ENCODE data around the gene COL4A5.

COL4A5 gene

DNA sequence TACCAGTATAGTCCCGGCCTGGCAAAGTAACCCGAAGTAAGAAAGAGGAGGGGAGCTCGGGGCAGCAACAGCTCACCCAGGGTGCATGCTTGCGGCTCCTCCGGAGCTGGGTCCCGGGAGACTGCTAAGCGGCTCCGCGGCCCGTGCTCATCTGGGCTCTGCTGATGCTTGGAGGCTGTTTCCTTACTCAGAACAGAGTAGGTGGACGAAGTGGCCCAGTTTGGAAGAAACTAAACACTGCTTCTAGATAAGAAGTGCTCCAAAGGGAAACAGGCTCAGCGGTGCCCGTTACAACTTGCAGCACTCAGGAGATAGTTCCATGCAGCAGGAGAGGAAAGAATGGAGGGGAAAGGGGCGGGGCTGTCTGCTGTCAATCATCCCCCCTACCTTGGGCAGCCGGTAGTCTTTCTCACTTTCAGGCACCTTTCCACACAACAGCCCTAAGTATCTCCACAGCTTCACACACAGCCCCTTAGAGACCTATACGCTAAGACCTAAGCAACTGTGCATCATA, 1.5 kb upstream of the COL4A5 start, which contains the start of gene COL4A6:
Gene COL4A6, minus strand, starts transcription at position 313 of the 514 bp plus-strand sequence. Its CDS starts 226 bp downstream, at position 87.
- Histone ChIP-seq H3K27me3 (ENCODE audit: insufficient read depth, low read length) (no peaks in the 10 kb centered on the region), H2AFZ (ENCODE audit: low read length) (no peak within 1 kb of the TSS), H3F3A (ENCODE audit: insufficient read depth, low read length) (no peaks in the 10 kb centered on the region), H4K20me1 (ENCODE audit: insufficient read depth, low read length) (no peaks in the 10 kb centered on the region), H3K27ac (ENCODE audit: low read depth, low read length, poor library complexity, severe bottlenecking) (no peak within 1 kb of the TSS), H3K4me3 (ENCODE audit: low read depth, low read length, poor library complexity, severe bottlenecking) (no peak within 1 kb of the TSS), H3K4me2 (ENCODE audit: low read length) (no peak within 1 kb of the TSS), H3K36me3 (ENCODE audit: insufficient read depth, low read length) (no peaks in the 10 kb centered on the region), H3K9me2 (ENCODE audit: low read depth, low read length) (no peaks in the 10 kb centered on the region), H3K79me2 (ENCODE audit: insufficient read depth, low read length) (no peaks in the 10 kb centered on the region), H3K9me3 (ENCODE audit: low read length) (no peaks in the 10 kb centered on the region), H3K9ac (ENCODE audit: low read length) (no peak within 1 kb of the TSS), H3K4me1 (ENCODE audit: insufficient read depth, low read length, severe bottlenecking) (no peaks in the 10 kb centered on the region)
- no peak for TF ChIP-seq CTCF (IDR thresholded peaks at IDR 0.05; ENCODE audit: low read length)
- no peak for TF ChIP-seq EZH2 (IDR thresholded peaks at IDR 0.05; ENCODE audit: borderline replicate concordance, low read length)

DNA sequence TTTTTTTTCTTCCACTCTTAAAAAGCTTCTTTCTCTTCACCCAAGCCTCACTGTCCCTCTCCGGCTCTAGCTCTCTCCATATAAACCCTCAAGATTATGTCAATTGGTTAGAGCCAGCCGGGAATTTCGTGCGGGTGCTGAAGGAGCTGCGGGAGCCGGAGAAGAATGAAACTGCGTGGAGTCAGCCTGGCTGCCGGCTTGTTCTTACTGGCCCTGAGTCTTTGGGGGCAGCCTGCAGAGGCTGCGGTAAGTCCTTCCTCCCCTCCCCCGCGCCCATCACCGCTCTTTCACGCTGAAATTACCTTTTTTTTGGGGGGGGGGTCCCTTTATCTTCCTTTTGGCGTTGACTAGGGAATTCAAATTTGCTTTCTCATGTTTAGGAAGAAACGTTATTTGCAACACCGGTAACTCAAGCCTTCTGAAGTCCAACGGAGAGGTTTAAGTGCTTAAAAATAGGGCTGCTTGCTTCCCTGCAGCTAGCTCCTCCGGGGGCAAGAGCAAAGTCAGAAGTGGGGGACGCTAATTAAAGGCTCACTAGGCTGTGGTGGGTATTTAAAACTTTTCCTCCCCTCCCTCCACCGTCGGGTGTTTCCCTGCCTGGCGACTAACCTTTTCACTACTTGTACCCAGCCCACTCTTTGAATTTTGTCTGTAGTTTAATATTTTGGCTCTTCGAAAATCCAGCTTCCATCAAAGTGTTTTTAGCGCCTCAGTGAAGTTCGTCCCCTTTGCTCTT, 491 bp downstream of the COL4A5 start:
- no peak overlapping the region for H3K27ac ChIP-seq (ENCODE audit: low read depth, low read length, poor library complexity, severe bottlenecking)
- H2AFZ ChIP-seq (ENCODE audit: low read length): no peak overlapping the region
- no peak overlapping the region for H3K4me3 ChIP-seq (ENCODE audit: low read depth, low read length, poor library complexity, severe bottlenecking)

GRCh38 chrX:108442901-108443464, 3.3 kb downstream of the COL4A5 start:
- H2AFZ ChIP-seq (ENCODE audit: low read length): no peak overlapping the region
- no peaks in the 10 kb centered on the region for H3K9me2 ChIP-seq (ENCODE audit: low read depth, low read length)
- no peaks in the 10 kb centered on the region for H3K27me3 ChIP-seq (ENCODE audit: insufficient read depth, low read length)
- no peaks in the 10 kb centered on the region for H3K9me3 ChIP-seq (ENCODE audit: low read length)
- no peaks in the 10 kb centered on the region for H4K20me1 ChIP-seq (ENCODE audit: insufficient read depth, low read length)
- H3K27ac ChIP-seq (ENCODE audit: low read depth, low read length, poor library complexity, severe bottlenecking): no peak overlapping the region
- no peak overlapping the region for H3K9ac ChIP-seq (ENCODE audit: low read length)
- no peak overlapping the region for H3K4me3 ChIP-seq (ENCODE audit: low read depth, low read length, poor library complexity, severe bottlenecking)
- TF ChIP-seq CTCF (IDR thresholded peaks at IDR 0.05; ENCODE audit: low read length): no peak
- no peak for TF ChIP-seq EZH2 (IDR thresholded peaks at IDR 0.05; ENCODE audit: borderline replicate concordance, low read length)
- no peaks in the 10 kb centered on the region for H3K4me1 ChIP-seq (ENCODE audit: insufficient read depth, low read length, severe bottlenecking)
- H3K36me3 ChIP-seq (ENCODE audit: insufficient read depth, low read length): no peaks in the 10 kb centered on the region
- H3K4me2 ChIP-seq (ENCODE audit: low read length): no peak overlapping the region
- no peaks in the 10 kb centered on the region for H3F3A ChIP-seq (ENCODE audit: insufficient read depth, low read length)
- H3K79me2 ChIP-seq (ENCODE audit: insufficient read depth, low read length): no peaks in the 10 kb centered on the region

More for the DNA sequence above, 491 bp downstream of the COL4A5 start:
- no peaks in the 10 kb centered on the region for H3K9me3 ChIP-seq (ENCODE audit: low read length)
- H3F3A ChIP-seq (ENCODE audit: insufficient read depth, low read length): no peaks in the 10 kb centered on the region
- H3K27me3 ChIP-seq (ENCODE audit: insufficient read depth, low read length): no peaks in the 10 kb centered on the region
- no peaks in the 10 kb centered on the region for H3K36me3 ChIP-seq (ENCODE audit: insufficient read depth, low read length)
- H3K9me2 ChIP-seq (ENCODE audit: low read depth, low read length): no peaks in the 10 kb centered on the region
- H4K20me1 ChIP-seq (ENCODE audit: insufficient read depth, low read length): no peaks in the 10 kb centered on the region
- H3K4me2 ChIP-seq (ENCODE audit: low read length): no peak overlapping the region
- H3K4me1 ChIP-seq (ENCODE audit: insufficient read depth, low read length, severe bottlenecking): no peaks in the 10 kb centered on the region
- H3K79me2 ChIP-seq (ENCODE audit: insufficient read depth, low read length): no peaks in the 10 kb centered on the region
- TF ChIP-seq CTCF (IDR thresholded peaks at IDR 0.05; ENCODE audit: low read length): no peak
- no peak overlapping the region for H3K9ac ChIP-seq (ENCODE audit: low read length)
